ENCODE results near the gene MTHFS.

The MTHFS gene

GRCh38 chr15:79811406-79812405 is 85.1 kb downstream of the MTHFS start:
- peak; percentile 11 for DNase-seq

GRCh38 chr15:79804838-79805237 is 92.0 kb downstream of the MTHFS start:
- no peak for DNase-seq

DNA sequence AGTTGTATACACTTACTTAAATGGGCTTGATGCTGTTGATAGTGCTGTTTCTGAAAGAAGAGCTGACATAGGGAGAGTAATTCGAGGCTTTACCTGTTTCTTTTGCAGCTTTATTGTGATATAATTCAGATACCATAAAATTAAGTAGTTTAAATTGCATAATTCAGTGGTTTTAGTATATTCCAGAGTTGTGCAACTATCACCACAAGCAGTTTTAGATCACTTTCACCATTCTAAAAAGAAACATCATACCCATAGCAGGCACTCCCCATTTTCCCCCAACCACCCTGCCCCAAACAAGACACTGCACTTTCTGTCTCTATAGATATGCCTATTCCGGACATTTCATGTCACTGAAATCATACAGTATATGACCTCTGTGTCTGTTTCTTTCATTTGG is 98.5 kb downstream of the MTHFS start:
- DNase-seq, result no peak
